GM23338 (cell line): ENCODE data around the gene CDK14. TPM values are rescaled to one million over a fixed set of nuclear protein-coding genes. Genes with fewer than 3 reads are reported as not detected.

Source experiments
- ATAC-seq: fragments of 200-7000 bp; cut with Tn5 transposase; 3 replicates; pipeline ENCODE4 v1.9.1; 2020
- DNase-seq: peaks from one replicate; pipeline ENCODE4 v3.0.0-alpha.2; 2015; ENCODE audit warnings: low spot score
- H2AFZ ChIP-seq: fragments of 200-600 bp; sonication (generic); 2 replicates; pipeline ENCODE4 v1.8.0; 2016; ENCODE audit warnings: antibody characterized with exemption, mild to moderate bottlenecking, moderate library complexity
- H3F3A ChIP-seq: fragments of 200-600 bp; sonication (generic); replicated peaks from 2 replicates; pipeline ENCODE4 v1.8.0; 2017; ENCODE audit warnings: antibody characterized with exemption, mixed run types, low read depth
- H3K27ac ChIP-seq: fragments of 200-600 bp; sonication (generic); 2 replicates; pipeline ENCODE4 v1.6.1; 2016; ENCODE audit warnings: low read depth
- H3K27me3 ChIP-seq: fragments of 200-600 bp; sonication (generic); 2 replicates; pipeline ENCODE4 v1.8.0; 2016; ENCODE audit warnings: mild to moderate bottlenecking, mixed run types, moderate library complexity; ENCODE audit not compliant: insufficient read depth
- H3K36me3 ChIP-seq: fragments of 200-600 bp; sonication (generic); 2 replicates; pipeline ENCODE4 v1.8.0; 2016; ENCODE audit warnings: mild to moderate bottlenecking; ENCODE audit not compliant: insufficient read depth
- H3K4me1 ChIP-seq: fragments of 200-600 bp; sonication (generic); 2 replicates; pipeline ENCODE4 v1.8.0; 2016; ENCODE audit warnings: mild to moderate bottlenecking, moderate library complexity; ENCODE audit not compliant: insufficient read depth
- H3K4me2 ChIP-seq: fragments of 200-600 bp; sonication (generic); 2 replicates; pipeline ENCODE4 v1.7.1; 2017; ENCODE audit warnings: mixed run types
- H3K4me3 ChIP-seq: fragments of 200-600 bp; sonication (generic); 2 replicates; pipeline ENCODE4 v1.6.1; 2016; ENCODE audit warnings: mixed run types
- H3K79me2 ChIP-seq: fragments of 200-600 bp; sonication (generic); replicated peaks from 2 replicates; pipeline ENCODE4 v1.8.0; 2017; ENCODE audit warnings: mild to moderate bottlenecking; ENCODE audit not compliant: insufficient read depth
- H3K9me2 ChIP-seq: fragments of 200-600 bp; sonication (generic); 2 replicates; pipeline ENCODE4 v1.8.0; 2017; ENCODE audit not compliant: insufficient read depth
- H4K20me1 ChIP-seq: fragments of 200-600 bp; sonication (generic); replicated peaks from 2 replicates; pipeline ENCODE4 v1.8.0; 2017; ENCODE audit warnings: mild to moderate bottlenecking; ENCODE audit not compliant: insufficient read depth
- H3K27ac Mint-ChIP-seq: 2 replicates; pipeline ENCODE4 v1.8.0; 2020; ENCODE audit warnings: inconsistent platforms, mild to moderate bottlenecking, moderate library complexity, mixed read lengths
- H3K27me3 Mint-ChIP-seq: 3 replicates; pipeline ENCODE4 v1.8.0; 2022; ENCODE audit warnings: low read depth, mild to moderate bottlenecking, moderate library complexity, mixed read lengths, inconsistent platforms; ENCODE audit not compliant: insufficient read depth, poor library complexity
- H3K36me3 Mint-ChIP-seq: 3 replicates; pipeline ENCODE4 v1.8.0; 2021; ENCODE audit warnings: low read depth, mild to moderate bottlenecking, inconsistent platforms, moderate library complexity, mixed read lengths
- H3K4me1 Mint-ChIP-seq: 3 replicates; pipeline ENCODE4 v1.8.0; 2020; ENCODE audit warnings: mild to moderate bottlenecking, inconsistent platforms, mixed read lengths
- H3K4me3 Mint-ChIP-seq: 3 replicates; pipeline ENCODE4 v1.8.0; 2021; ENCODE audit warnings: moderate library complexity, mild to moderate bottlenecking, inconsistent platforms, mixed read lengths
- H3K9me3 Mint-ChIP-seq: 3 replicates; pipeline ENCODE4 v1.8.0; 2020; ENCODE audit warnings: moderate library complexity, mild to moderate bottlenecking, inconsistent platforms, mixed read lengths
- CREB1 ChIP-seq: fragments of 250-450 bp; sonication (Bioruptor Pico); IDR thresholded peaks from 2 replicates; pipeline ENCODE4 v1.5.0; 2020; ENCODE audit warnings: low read depth, mild to moderate bottlenecking, moderate library complexity
- CTCF ChIP-seq, 2 experiments: fragments of 200-600 bp in 1 of 2; sonication (generic) in 1 of 2; conservative IDR thresholded peaks; 2 replicates each; pipeline versions ENCODE4 v1.5.1 to v1.6.1; 2016 to 2017; ENCODE audit warnings: antibody characterized with exemption in 2 of 2, low read depth in 2 of 2, mild to moderate bottlenecking in 2 of 2, moderate library complexity in 1 of 2
- ETS1 ChIP-seq: IDR thresholded peaks from 2 replicates; pipeline ENCODE4 v1.6.1; 2016; ENCODE audit warnings: antibody characterized with exemption
- EZH2 ChIP-seq: fragments of 200-600 bp; sonication (generic); IDR thresholded peaks from one replicate; pipeline ENCODE4 v1.8.0; 2017; ENCODE audit warnings: antibody characterized with exemption, mild to moderate bottlenecking, low read depth; ENCODE audit not compliant: unreplicated experiment
- EZH2phosphoT487 ChIP-seq: fragments of 200-600 bp; sonication (generic); IDR thresholded peaks from one replicate; pipeline ENCODE4 v1.8.1; 2018; ENCODE audit warnings: antibody characterized with exemption; ENCODE audit not compliant: unreplicated experiment
- JUNB ChIP-seq: IDR thresholded peaks from one replicate; pipeline ENCODE4 v1.6.1; 2016; ENCODE audit warnings: antibody characterized with exemption; ENCODE audit not compliant: unreplicated experiment
- NANOG ChIP-seq: IDR thresholded peaks from 2 replicates; pipeline ENCODE4 v1.6.1; 2016; ENCODE audit warnings: antibody characterized with exemption, borderline replicate concordance
- POLR2AphosphoS5 ChIP-seq: IDR thresholded peaks from 2 replicates; pipeline ENCODE4 v1.6.1; 2016; ENCODE audit warnings: antibody characterized with exemption, low read depth
- REST ChIP-seq: IDR thresholded peaks from one replicate; pipeline ENCODE4 v1.6.1; 2018; ENCODE audit warnings: antibody characterized with exemption; ENCODE audit not compliant: unreplicated experiment
- STAT1 ChIP-seq: IDR thresholded peaks from one replicate; pipeline ENCODE4 v1.6.1; 2016; ENCODE audit warnings: antibody characterized with exemption; ENCODE audit not compliant: unreplicated experiment
- ZNF114 ChIP-seq: fragments of 250-450 bp; sonication (Bioruptor Pico); IDR thresholded peaks from 2 replicates; pipeline ENCODE4 v1.5.0; 2020; ENCODE audit warnings: mild to moderate bottlenecking, moderate library complexity
- ZNF331 ChIP-seq: fragments of 250-450 bp; sonication (Bioruptor Pico); IDR thresholded peaks from 2 replicates; pipeline ENCODE4 v1.5.0; 2020; ENCODE audit warnings: low read depth, mild to moderate bottlenecking, moderate library complexity
- ZNF462 ChIP-seq: fragments of 250-450 bp; sonication (Bioruptor Pico); IDR thresholded peaks from 2 replicates; pipeline ENCODE4 v1.5.0; 2020; ENCODE audit warnings: mild to moderate bottlenecking, moderate library complexity
- polyA plus RNA-seq: library from polyadenylated mRNA; unstranded; fragments of >200 nt; fragmentation: Nextera tagmentation; extraction: Ambion mirVana; gene quantifications from 2 replicates; pipeline ENCODE4 v1.2.1, GENCODE V29; 2016
- total RNA-seq: library from RNA; depleted of rRNA; stranded (reverse); fragments of >200 nt; shearing (Covaris generic); gene quantifications from 2 replicates; pipeline ENCODE4 v1.2.3, GENCODE V29; 2014

Gene CDK14
- total and polyA plus RNA-seq, 2 experiments from 2014 or later: 11.2 to 24.0 TPM

GRCh38 chr7:90586091-90586490 lies 10.0 kb upstream of the CDK14 start:
- Mint-ChIP-seq H3K4me1 (no peaks in the 10 kb centered on the region), H3K9me3 (no peaks in the 10 kb centered on the region), H3K4me3 (no peak overlapping the region), H3K27me3 (no peaks in the 10 kb centered on the region), H3K36me3 (peaks cover 7% of the 10 kb centered on the region; the same call in 2 of the 3 replicates), H3K27ac (no peak overlapping the region)
- H3K4me3 ChIP-seq: no peak overlapping the region
- H3K27ac ChIP-seq: no peak overlapping the region
- no peak for DNase-seq
- no peaks in the 10 kb centered on the region for H3K36me3 ChIP-seq
- no peaks in the 10 kb centered on the region for H3K27me3 ChIP-seq
- no peaks in the 10 kb centered on the region for H3K79me2 ChIP-seq
- H3K4me2 ChIP-seq: no peak overlapping the region
- H2AFZ ChIP-seq: no peak overlapping the region
- H3K4me1 ChIP-seq: no peaks in the 10 kb centered on the region
- no peak for TF ChIP-seq JUNB
- TF ChIP-seq ZNF462 (CRISPR knock-in tag): no peak
- no peak for TF ChIP-seq ZNF114
- TF ChIP-seq STAT1: no peak
- no peak for TF ChIP-seq ZNF331 (CRISPR knock-in tag)
- TF ChIP-seq POLR2AphosphoS5: no peak
- no peak for TF ChIP-seq CTCF (conservative IDR thresholded peaks at IDR 0.05; ENCODE audit: low read depth in 2 of 2)
- TF ChIP-seq EZH2phosphoT487: no peak
- TF ChIP-seq EZH2: no peak
- TF ChIP-seq CREB1 (CRISPR knock-in tag): no peak
- no peak for TF ChIP-seq REST
- no peak for TF ChIP-seq ETS1
- no peak for TF ChIP-seq NANOG
- H4K20me1 ChIP-seq: no peaks in the 10 kb centered on the region
- H3F3A ChIP-seq: no peaks in the 10 kb centered on the region
- no peak for ATAC-seq
- no peaks in the 10 kb centered on the region for H3K9me2 ChIP-seq
